ENCODE data around the gene SLC8A1. TPM values are rescaled to one million over a fixed set of nuclear protein-coding genes. Genes with fewer than 3 reads are reported as not detected.

The SLC8A1 gene
- total RNA-seq, 1 experiment from 2014 or later, result 1.7 TPM

DNA sequence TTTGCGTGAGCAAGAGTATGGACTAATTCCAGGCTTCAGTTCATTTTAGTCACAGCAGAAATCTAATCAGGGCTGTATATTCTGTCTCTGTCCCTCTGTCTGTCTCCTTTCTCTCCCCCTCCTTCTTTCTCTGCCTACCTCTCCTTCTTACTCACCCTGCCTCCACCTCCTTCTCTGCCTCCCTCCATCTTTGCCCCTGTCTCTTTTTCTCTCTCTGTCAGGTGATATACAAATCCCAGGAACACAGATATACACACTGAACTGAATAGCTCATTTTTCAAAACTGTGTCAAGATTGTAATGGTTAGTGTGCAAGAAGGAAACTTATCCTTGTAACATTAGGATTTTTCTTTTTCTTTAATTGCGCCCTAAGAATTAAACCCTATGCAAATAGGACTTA, 32.5 kb downstream of the SLC8A1 start:
- no peak overlapping the region for H2AK5ac ChIP-seq (ENCODE audit: insufficient read length, low read length)
- Mint-ChIP-seq H3K4me3 (no peak overlapping the region), H3K27ac (no peak overlapping the region), H3K4me1 (no peaks in the 10 kb centered on the region), H3K9me3 (no peaks in the 10 kb centered on the region), H3K27me3 (ENCODE audit: low read depth) (no peaks in the 10 kb centered on the region; the same call in 1 of the 2 replicates), H3K36me3 (ENCODE audit: insufficient read depth in 1 of 3, low read depth in 3 of 3) (no peaks in the 10 kb centered on the region)
- no peak overlapping the region for H3K18ac ChIP-seq (ENCODE audit: insufficient read length, low read depth, low read length)
- no peaks in the 10 kb centered on the region for H4K20me1 ChIP-seq (ENCODE audit: control insufficient read depth, insufficient read depth, insufficient read length)
- H3K4me2 ChIP-seq (ENCODE audit: insufficient read depth, insufficient read length, low read length), result no peak overlapping the region
- no peak overlapping the region for H2BK5ac ChIP-seq (ENCODE audit: insufficient read length, low read length)
- no peak overlapping the region for H3T11ph ChIP-seq (ENCODE audit: low read length)
- H3K23ac ChIP-seq (ENCODE audit: insufficient read length, low read depth, low read length), result no peak overlapping the region
- H3K14ac ChIP-seq (ENCODE audit: insufficient read depth, low read length), result no peak overlapping the region
- no peak overlapping the region for H3K4ac ChIP-seq (ENCODE audit: low read depth, low read length)
- no peak overlapping the region for H2BK12ac ChIP-seq (ENCODE audit: insufficient read length, low read depth, low read length)
- H2BK15ac ChIP-seq (ENCODE audit: low read depth, low read length), result no peak overlapping the region
- no CpG with 5 or more reads among the region's 2 CpGs for WGBS (ENCODE audit: extremely low coverage, insufficient read length, low lambda C conversion rate)
- H4K91ac ChIP-seq (ENCODE audit: insufficient read length, low read depth, low read length), result no peak overlapping the region
- DNase-seq, result no peak
- H3K27ac ChIP-seq (ENCODE audit: insufficient read length, low read depth, low read length), result no peak overlapping the region
- no peaks in the 10 kb centered on the region for H3K79me2 ChIP-seq (ENCODE audit: insufficient read depth, low read length)
- no peak overlapping the region for H2AFZ ChIP-seq (ENCODE audit: low read length)
- no peaks in the 10 kb centered on the region for H3K27me3 ChIP-seq (ENCODE audit: insufficient read depth, low read length)
- H3K9ac ChIP-seq (ENCODE audit: extremely low read depth, insufficient read length, low read length), result no peak overlapping the region
- no peak overlapping the region for H2BK120ac ChIP-seq (ENCODE audit: low read depth, low read length, poor library complexity, severe bottlenecking)
- no peak overlapping the region for H2BK20ac ChIP-seq (ENCODE audit: low read depth, low read length, poor library complexity, severe bottlenecking)
- no peak overlapping the region for H4K8ac ChIP-seq (replicated peaks; ENCODE audit: insufficient read length, low read depth, low read length)
- no peaks in the 10 kb centered on the region for H3K4me1 ChIP-seq (ENCODE audit: insufficient read depth, low read length)
- no peaks in the 10 kb centered on the region for H3K79me1 ChIP-seq (ENCODE audit: insufficient read depth, low read depth, low read length, poor library complexity, severe bottlenecking)
- H4K5ac ChIP-seq (ENCODE audit: insufficient read length, low read depth, low read length), result no peak overlapping the region
- H3K23me2 ChIP-seq (ENCODE audit: insufficient read length, low read depth, low read length, poor library complexity, severe bottlenecking), result no peaks in the 10 kb centered on the region
- no peaks in the 10 kb centered on the region for H3K9me3 ChIP-seq (ENCODE audit: control insufficient read depth, low read depth, low read length)
- TF ChIP-seq, protein P1, sequence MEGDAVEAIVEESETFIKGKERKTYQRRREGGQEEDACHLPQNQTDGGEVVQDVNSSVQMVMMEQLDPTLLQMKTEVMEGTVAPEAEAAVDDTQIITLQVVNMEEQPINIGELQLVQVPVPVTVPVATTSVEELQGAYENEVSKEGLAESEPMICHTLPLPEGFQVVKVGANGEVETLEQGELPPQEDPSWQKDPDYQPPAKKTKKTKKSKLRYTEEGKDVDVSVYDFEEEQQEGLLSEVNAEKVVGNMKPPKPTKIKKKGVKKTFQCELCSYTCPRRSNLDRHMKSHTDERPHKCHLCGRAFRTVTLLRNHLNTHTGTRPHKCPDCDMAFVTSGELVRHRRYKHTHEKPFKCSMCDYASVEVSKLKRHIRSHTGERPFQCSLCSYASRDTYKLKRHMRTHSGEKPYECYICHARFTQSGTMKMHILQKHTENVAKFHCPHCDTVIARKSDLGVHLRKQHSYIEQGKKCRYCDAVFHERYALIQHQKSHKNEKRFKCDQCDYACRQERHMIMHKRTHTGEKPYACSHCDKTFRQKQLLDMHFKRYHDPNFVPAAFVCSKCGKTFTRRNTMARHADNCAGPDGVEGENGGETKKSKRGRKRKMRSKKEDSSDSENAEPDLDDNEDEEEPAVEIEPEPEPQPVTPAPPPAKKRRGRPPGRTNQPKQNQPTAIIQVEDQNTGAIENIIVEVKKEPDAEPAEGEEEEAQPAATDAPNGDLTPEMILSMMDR (conservative IDR thresholded peaks at IDR 0.05), result no peak
- no peak overlapping the region for H3K56ac ChIP-seq (ENCODE audit: insufficient read length, low read depth, low read length)

Measured in H9 (cell line).